ENCODE data around the gene CCNK. TPM values are rescaled to one million over a fixed set of nuclear protein-coding genes. Genes with fewer than 3 reads are reported as not detected.

The CCNK gene
- total RNA-seq, 1 donor from 2014 or later, result 79.8 TPM

DNA sequence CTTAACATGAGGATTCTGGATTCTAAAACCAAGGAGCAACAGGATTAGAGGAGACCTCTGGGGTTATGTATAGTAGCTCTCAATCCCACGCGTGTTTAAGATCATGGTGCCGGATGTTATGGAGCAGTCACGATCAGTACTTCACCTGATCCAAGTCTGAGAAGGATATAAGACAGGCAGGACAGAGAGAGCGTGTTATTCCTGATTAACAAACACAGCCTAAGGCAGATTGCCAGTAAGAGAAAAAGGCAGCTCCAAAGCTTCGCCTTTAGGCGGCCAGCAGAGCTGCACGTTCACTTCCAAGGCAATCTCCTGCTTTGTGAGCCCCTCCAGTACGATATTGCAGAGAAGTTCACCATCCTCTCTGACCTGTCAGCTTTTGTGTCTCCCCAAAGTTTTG, 6.0 kb upstream of the CCNK start:
- TF ChIP-seq, protein P1, sequence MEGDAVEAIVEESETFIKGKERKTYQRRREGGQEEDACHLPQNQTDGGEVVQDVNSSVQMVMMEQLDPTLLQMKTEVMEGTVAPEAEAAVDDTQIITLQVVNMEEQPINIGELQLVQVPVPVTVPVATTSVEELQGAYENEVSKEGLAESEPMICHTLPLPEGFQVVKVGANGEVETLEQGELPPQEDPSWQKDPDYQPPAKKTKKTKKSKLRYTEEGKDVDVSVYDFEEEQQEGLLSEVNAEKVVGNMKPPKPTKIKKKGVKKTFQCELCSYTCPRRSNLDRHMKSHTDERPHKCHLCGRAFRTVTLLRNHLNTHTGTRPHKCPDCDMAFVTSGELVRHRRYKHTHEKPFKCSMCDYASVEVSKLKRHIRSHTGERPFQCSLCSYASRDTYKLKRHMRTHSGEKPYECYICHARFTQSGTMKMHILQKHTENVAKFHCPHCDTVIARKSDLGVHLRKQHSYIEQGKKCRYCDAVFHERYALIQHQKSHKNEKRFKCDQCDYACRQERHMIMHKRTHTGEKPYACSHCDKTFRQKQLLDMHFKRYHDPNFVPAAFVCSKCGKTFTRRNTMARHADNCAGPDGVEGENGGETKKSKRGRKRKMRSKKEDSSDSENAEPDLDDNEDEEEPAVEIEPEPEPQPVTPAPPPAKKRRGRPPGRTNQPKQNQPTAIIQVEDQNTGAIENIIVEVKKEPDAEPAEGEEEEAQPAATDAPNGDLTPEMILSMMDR (IDR thresholded peaks at IDR 0.05; ENCODE audit: unreplicated experiment), result no peak
- H3K27me3 Mint-ChIP-seq (ENCODE audit: unreplicated experiment), result peaks cover 3% of the 10 kb centered on the region
- no peaks in the 10 kb centered on the region for H3K9me3 Mint-ChIP-seq (ENCODE audit: unreplicated experiment)
- H3K36me3 Mint-ChIP-seq (ENCODE audit: low read depth, unreplicated experiment), result no peaks in the 10 kb centered on the region
- peaks cover 16% of the 10 kb centered on the region for H3K4me1 Mint-ChIP-seq (ENCODE audit: unreplicated experiment)
- H3K27ac Mint-ChIP-seq (ENCODE audit: unreplicated experiment), result no peak overlapping the region
- no peak for DNase-seq (ENCODE audit: low spot score)
- H3K4me3 Mint-ChIP-seq (ENCODE audit: unreplicated experiment), result no peak overlapping the region

DNA sequence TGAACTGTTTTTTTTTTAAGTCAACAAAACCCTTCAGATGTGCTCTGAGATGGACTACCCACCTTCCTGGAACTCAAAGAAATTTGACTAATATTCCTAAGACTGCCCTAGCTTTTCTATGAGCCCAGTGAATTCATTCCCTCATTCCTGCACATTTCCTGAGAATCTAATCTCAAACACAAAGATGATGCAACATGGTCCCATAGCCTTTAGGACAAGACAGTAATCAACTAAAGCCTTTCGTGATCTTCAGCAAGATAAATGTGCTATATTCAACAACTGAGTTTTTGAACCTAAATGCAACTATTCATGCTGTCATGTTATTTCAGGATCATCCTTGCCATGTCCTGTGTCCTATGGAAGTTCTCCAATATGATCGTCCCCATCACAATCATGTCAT, 5.5 kb upstream of the CCNK start:
- no peak overlapping the region for H3K4me3 Mint-ChIP-seq (ENCODE audit: unreplicated experiment)
- TF ChIP-seq, protein P1 (IDR thresholded peaks at IDR 0.05; ENCODE audit: unreplicated experiment), result no peak
- DNase-seq (ENCODE audit: low spot score), result no peak
- H3K27me3 Mint-ChIP-seq (ENCODE audit: unreplicated experiment), result peaks cover 3% of the 10 kb centered on the region
- H3K4me1 Mint-ChIP-seq (ENCODE audit: unreplicated experiment), result peaks cover 16% of the 10 kb centered on the region
- H3K9me3 Mint-ChIP-seq (ENCODE audit: unreplicated experiment), result no peaks in the 10 kb centered on the region
- no peaks in the 10 kb centered on the region for H3K36me3 Mint-ChIP-seq (ENCODE audit: low read depth, unreplicated experiment)
- H3K27ac Mint-ChIP-seq (ENCODE audit: unreplicated experiment), result no peak overlapping the region

DNA sequence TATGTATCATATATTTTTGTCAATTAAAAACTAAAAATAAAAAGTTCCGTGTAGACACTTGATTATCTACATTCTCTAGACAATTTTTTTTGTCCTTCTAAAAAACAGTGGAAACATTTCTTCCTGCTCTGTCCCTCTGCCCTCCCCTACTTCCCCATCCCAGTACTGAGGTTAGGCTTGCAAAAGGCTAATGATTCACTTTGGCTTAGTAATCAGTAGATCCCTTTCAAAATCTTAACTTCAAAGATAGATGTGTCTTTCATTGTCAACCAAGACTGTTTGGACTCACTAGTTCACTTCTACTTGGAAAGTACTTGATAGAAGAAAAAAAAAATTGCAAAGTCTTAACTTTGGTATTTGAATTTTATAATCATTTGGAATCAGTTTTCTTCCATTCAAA, 4.3 kb upstream of the CCNK start:
- Mint-ChIP-seq H3K9me3 (ENCODE audit: unreplicated experiment) (no peaks in the 10 kb centered on the region), H3K4me3 (ENCODE audit: unreplicated experiment) (no peak overlapping the region), H3K4me1 (ENCODE audit: unreplicated experiment) (peaks cover 20% of the 10 kb centered on the region), H3K27me3 (ENCODE audit: unreplicated experiment) (peaks cover 9% of the 10 kb centered on the region), H3K36me3 (ENCODE audit: low read depth, unreplicated experiment) (peaks cover 3% of the 10 kb centered on the region), H3K27ac (ENCODE audit: unreplicated experiment) (no peak overlapping the region)
- TF ChIP-seq, protein P1 (IDR thresholded peaks at IDR 0.05; ENCODE audit: unreplicated experiment), result no peak
- DNase-seq (ENCODE audit: low spot score), result no peak

DNA sequence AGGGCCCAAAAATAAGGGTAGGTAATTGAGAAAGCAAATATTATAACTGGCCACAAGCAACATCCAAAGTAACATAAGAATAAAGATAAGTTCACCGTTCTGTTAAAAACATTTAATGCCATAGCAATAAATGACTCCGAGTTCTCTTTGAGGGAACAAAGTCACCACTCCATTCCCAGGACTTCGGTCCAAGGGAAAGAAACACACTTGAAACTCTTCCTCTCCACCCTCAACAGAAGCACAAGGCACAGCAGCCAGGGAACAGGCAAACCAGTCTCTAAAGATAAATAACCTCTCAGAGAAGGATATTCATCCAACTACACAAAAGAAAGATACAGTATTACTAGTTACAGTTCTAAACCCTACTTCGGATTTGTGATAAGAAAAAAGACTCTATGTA, 3.1 kb upstream of the CCNK start:
- peaks cover 3% of the 10 kb centered on the region for H3K36me3 Mint-ChIP-seq (ENCODE audit: low read depth, unreplicated experiment)
- H3K27me3 Mint-ChIP-seq (ENCODE audit: unreplicated experiment), result peaks cover 14% of the 10 kb centered on the region
- TF ChIP-seq, protein P1 (IDR thresholded peaks at IDR 0.05; ENCODE audit: unreplicated experiment), result no peak
- H3K27ac Mint-ChIP-seq (ENCODE audit: unreplicated experiment), result no peak overlapping the region
- no peak for DNase-seq (ENCODE audit: low spot score)
- H3K4me1 Mint-ChIP-seq (ENCODE audit: unreplicated experiment), result peaks cover 29% of the 10 kb centered on the region
- peak overlapping the region; percentile 9 for H3K4me3 Mint-ChIP-seq (ENCODE audit: unreplicated experiment)
- no peaks in the 10 kb centered on the region for H3K9me3 Mint-ChIP-seq (ENCODE audit: unreplicated experiment)

DNA sequence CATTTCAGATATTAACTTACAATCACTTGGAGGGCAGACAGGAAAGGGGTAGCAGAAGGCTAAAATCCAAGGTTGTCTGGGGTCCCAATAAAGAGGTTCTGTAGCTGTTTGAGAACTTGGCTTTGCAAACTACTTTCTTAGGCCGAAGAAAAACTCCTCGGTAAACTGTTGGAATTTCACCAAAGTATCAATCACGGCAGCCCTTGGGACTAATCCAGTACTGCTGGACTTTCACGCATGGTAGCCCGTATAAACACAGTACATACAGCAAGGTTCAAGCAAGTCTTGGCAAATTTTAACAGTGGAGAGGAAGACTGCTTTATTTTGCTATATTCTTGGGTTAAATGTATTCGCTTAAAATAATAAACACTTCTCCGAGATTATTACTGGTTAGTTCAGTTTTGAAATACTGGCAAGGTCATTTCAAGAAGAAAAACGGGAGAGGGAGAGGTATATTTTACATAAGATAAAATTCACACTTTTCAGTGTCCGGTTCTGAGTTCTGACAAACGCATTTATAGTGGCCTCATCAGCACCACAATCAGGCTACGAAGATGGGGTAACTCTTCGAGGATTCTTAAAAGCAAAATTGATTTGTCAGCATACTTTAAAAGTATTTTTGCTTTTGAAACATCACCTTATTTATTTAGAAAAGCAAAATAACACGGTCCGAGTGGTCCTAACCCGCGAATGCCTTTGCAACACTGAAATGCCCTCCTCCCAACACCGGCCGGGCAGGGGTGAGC, 1.9 kb upstream of the CCNK start:
- Mint-ChIP-seq H3K27ac (ENCODE audit: unreplicated experiment) (peak overlapping the region; percentile 71), H3K9me3 (ENCODE audit: unreplicated experiment) (no peaks in the 10 kb centered on the region), H3K36me3 (ENCODE audit: low read depth, unreplicated experiment) (peaks cover 3% of the 10 kb centered on the region), H3K4me1 (ENCODE audit: unreplicated experiment) (peaks cover 33% of the 10 kb centered on the region), H3K27me3 (ENCODE audit: unreplicated experiment) (peaks cover 14% of the 10 kb centered on the region), H3K4me3 (ENCODE audit: unreplicated experiment) (peak overlapping the region; percentile 93)
- TF ChIP-seq, protein P1 (IDR thresholded peaks at IDR 0.05; ENCODE audit: unreplicated experiment), result no peak
- DNase-seq (ENCODE audit: low spot score), result no peak

All from endothelial cell (in vitro differentiated cells).